IPS-18a (cell line): ENCODE measurements around the gene SETMAR.

Experiments used
- H3K27ac ChIP-seq: one replicate; pipeline ENCODE4 v1.5.1; 2013; ENCODE audit warnings: low read length
- H3K27me3 ChIP-seq: one replicate; pipeline ENCODE4 v1.6.1; 2013; ENCODE audit warnings: mild to moderate bottlenecking, low read length; ENCODE audit not compliant: control insufficient read depth, insufficient read depth
- H3K36me3 ChIP-seq: one replicate; pipeline ENCODE4 v1.6.1; 2013; ENCODE audit warnings: low read depth, low read length; ENCODE audit not compliant: control insufficient read depth
- H3K4me1 ChIP-seq: one replicate; pipeline ENCODE4 v1.6.1; 2013; ENCODE audit warnings: low read depth, low read length; ENCODE audit not compliant: control insufficient read depth
- H3K4me3 ChIP-seq: one replicate; pipeline ENCODE4 v1.5.1; 2013; ENCODE audit warnings: low read length
- H3K9ac ChIP-seq: one replicate; pipeline ENCODE4 v1.6.1; 2013; ENCODE audit warnings: mild to moderate bottlenecking, low read length, moderate library complexity
- H3K9me3 ChIP-seq: one replicate; pipeline ENCODE4 v1.6.1; 2013; ENCODE audit warnings: low read depth, low read length; ENCODE audit not compliant: control insufficient read depth

Gene SETMAR

DNA sequence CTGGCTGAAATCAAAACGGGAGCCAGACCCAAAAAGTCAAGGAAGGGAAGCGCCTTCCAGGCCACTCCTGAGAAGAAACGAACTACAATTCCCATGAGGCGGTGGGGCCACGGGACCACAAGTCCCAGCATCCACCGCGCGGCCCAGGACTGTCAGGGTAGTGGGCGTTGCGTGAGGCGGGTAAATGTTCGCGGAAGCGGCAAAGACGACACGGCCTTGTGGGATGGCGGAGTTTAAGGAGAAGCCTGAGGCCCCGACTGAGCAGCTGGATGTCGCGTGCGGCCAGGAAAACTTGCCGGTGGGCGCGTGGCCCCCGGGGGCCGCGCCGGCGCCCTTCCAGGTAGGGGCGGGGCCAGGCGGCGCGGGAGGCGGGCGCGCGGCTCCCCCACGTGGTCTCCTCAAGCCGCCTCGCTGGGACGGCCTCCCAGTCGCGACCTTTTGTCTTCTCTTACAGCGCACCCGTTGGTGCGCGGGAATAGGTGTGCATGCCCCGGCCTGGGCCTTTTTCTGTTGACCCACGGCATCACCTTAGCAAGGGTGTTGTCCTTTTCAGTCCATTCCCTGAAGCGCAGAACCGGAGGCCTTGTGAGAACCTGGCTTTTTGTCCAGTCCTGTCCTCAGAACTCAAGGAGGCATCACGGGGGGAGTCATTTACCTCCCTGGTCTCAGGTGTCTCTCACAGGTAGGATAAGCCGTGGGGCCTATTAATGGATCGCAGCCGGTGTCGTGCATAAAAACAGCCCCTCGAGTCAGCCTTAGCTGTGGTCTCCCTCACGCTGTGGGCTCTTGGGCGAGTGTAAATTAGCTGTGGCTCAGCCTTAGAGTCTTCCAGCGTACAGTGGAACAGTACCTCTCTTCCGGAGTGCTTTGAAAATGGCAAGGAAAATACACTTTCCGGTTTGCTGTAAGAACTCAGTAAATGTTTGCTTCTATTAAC is at the start of gene SETMAR:
Gene SETMAR (plus strand): TSS at position 183 of the 937 bp plus-strand sequence. CDS start 2 bp downstream, at position 185.
- Histone ChIP-seq H3K4me3 (peak within 1 kb of the TSS; percentile 96), H3K27me3 (no peaks in the 10 kb centered on the region), H3K27ac (peak within 1 kb of the TSS; percentile 97), H3K4me1 (peaks cover 4% of the 10 kb centered on the region), H3K9ac (peak within 1 kb of the TSS; percentile 99), H3K9me3 (no peaks in the 10 kb centered on the region), H3K36me3 (peaks cover 5% of the 10 kb centered on the region)

- H3K9ac ChIP-seq = no peak overlapping the region
- H3K4me1 ChIP-seq = no peaks in the 10 kb centered on the region
- no peak overlapping the region for H3K4me3 ChIP-seq
- no peaks in the 10 kb centered on the region for H3K36me3 ChIP-seq
- no peaks in the 10 kb centered on the region for H3K9me3 ChIP-seq
- H3K27ac ChIP-seq = no peak overlapping the region
- no peaks in the 10 kb centered on the region for H3K27me3 ChIP-seq
Measured at GRCh38 chr3:4261406-4261805, 41.8 kb upstream of the SETMAR start.

GRCh38 chr3:4264040-4264439 is 39.1 kb upstream of the SETMAR start:
- Histone ChIP-seq H3K4me3 (no peak overlapping the region), H3K4me1 (no peaks in the 10 kb centered on the region), H3K27me3 (no peaks in the 10 kb centered on the region), H3K36me3 (no peaks in the 10 kb centered on the region), H3K27ac (no peak overlapping the region), H3K9me3 (no peaks in the 10 kb centered on the region), H3K9ac (no peak overlapping the region)

DNA sequence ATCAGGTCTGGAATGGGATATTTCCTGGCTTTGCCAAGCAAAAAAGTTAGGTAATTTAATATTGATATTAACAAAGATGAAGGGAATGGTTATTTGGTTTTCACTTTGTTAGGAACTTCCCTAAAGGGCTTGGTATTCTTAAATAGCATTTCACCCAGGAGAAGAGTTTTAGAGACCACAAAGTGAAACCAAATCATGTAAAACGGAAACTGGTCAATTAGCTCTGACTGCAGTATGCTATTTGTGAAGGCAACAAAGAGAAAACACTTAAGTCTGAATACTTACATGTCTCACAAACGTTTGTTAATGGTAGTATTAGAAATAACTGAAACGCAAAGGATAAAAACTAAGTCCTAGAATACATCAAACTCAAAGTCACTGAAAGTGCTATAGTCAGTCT is 32.4 kb upstream of the SETMAR start:
- Histone ChIP-seq H3K4me3 (no peak overlapping the region), H3K9me3 (no peaks in the 10 kb centered on the region), H3K27me3 (no peaks in the 10 kb centered on the region), H3K4me1 (no peaks in the 10 kb centered on the region), H3K9ac (no peak overlapping the region), H3K36me3 (no peaks in the 10 kb centered on the region), H3K27ac (no peak overlapping the region)

- H3K9ac ChIP-seq = no peak overlapping the region
- no peaks in the 10 kb centered on the region for H3K9me3 ChIP-seq
- no peaks in the 10 kb centered on the region for H3K36me3 ChIP-seq
- no peak overlapping the region for H3K4me3 ChIP-seq
- no peaks in the 10 kb centered on the region for H3K27me3 ChIP-seq
- H3K27ac ChIP-seq = no peak overlapping the region
- no peaks in the 10 kb centered on the region for H3K4me1 ChIP-seq
Measured at GRCh38 chr3:4271834-4272233, 31.3 kb upstream of the SETMAR start.

- H3K36me3 ChIP-seq = no peaks in the 10 kb centered on the region
- H3K4me1 ChIP-seq = peaks cover 2% of the 10 kb centered on the region
- H3K4me3 ChIP-seq = no peak overlapping the region
- no peak overlapping the region for H3K9ac ChIP-seq
- H3K9me3 ChIP-seq = no peaks in the 10 kb centered on the region
- no peak overlapping the region for H3K27ac ChIP-seq
- H3K27me3 ChIP-seq = no peaks in the 10 kb centered on the region
Measured at GRCh38 chr3:4279516-4280105, 23.6 kb upstream of the SETMAR start.

DNA sequence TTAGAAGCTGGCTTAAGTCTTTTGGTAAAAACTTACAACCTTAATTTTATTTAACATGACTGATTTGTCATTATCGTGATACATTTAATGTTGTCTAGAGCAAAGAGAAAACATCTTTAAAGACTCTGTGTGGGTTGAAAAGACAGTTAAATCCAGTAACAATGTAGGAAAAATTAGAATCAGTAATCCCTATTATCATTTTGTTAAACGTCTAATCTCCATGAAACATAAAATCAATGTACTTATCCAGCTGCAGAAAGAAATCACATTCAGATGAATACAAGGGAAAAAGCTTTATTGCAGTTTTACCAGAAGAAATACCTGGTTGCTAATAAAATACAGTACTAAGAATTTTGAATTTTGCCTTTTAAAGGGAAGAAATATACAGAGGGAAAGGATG is 21.2 kb upstream of the SETMAR start:
- H3K4me3 ChIP-seq = no peak overlapping the region
- H3K9me3 ChIP-seq = no peaks in the 10 kb centered on the region
- no peaks in the 10 kb centered on the region for H3K27me3 ChIP-seq
- no peak overlapping the region for H3K9ac ChIP-seq
- H3K27ac ChIP-seq = no peak overlapping the region
- H3K36me3 ChIP-seq = no peaks in the 10 kb centered on the region
- H3K4me1 ChIP-seq = peaks cover 7% of the 10 kb centered on the region

GRCh38 chr3:4284865-4285264 is 18.3 kb upstream of the SETMAR start:
- H3K27me3 ChIP-seq = no peaks in the 10 kb centered on the region
- no peaks in the 10 kb centered on the region for H3K36me3 ChIP-seq
- H3K4me1 ChIP-seq = peaks cover 7% of the 10 kb centered on the region
- no peak overlapping the region for H3K9ac ChIP-seq
- no peak overlapping the region for H3K27ac ChIP-seq
- H3K4me3 ChIP-seq = no peak overlapping the region
- H3K9me3 ChIP-seq = no peaks in the 10 kb centered on the region

GRCh38 chr3:4289044-4289443 is 14.1 kb upstream of the SETMAR start:
- Histone ChIP-seq H3K27ac (no peak overlapping the region), H3K27me3 (no peaks in the 10 kb centered on the region), H3K9ac (no peak overlapping the region), H3K4me3 (no peak overlapping the region), H3K36me3 (no peaks in the 10 kb centered on the region), H3K9me3 (no peaks in the 10 kb centered on the region), H3K4me1 (peaks cover 7% of the 10 kb centered on the region)

DNA sequence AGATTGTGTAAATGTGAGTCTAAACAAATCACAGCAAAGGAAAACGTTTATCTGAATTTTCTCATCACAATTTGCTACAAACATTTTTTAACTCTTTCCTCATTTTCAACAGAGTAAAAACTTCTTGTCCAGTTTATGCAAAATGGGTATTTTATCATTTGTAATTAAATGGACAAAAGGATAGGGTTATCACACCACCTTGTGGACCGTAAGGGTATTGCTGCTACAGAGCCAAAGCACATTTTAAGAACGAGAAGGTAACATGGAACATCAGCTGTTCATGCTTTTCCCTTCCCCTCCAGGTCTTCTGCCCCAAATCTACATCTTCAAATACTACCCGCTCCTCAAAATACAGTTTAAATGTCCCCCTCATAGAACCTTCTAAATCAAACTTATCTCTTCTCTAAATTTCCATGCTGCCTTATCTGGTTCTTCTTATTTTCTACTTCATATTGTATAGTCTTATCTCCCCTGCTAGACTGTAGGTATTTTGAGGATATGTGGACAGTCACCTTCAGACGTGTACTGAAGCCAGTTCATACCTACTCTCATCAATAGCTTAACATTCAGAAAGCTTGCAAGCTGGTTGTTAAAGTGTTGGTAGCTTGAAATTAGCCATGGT is 12.8 kb upstream of the SETMAR start:
- Histone ChIP-seq H3K4me1 (no peaks in the 10 kb centered on the region), H3K4me3 (no peak overlapping the region), H3K9me3 (no peaks in the 10 kb centered on the region), H3K36me3 (no peaks in the 10 kb centered on the region), H3K9ac (no peak overlapping the region), H3K27me3 (no peaks in the 10 kb centered on the region), H3K27ac (no peak overlapping the region)

DNA sequence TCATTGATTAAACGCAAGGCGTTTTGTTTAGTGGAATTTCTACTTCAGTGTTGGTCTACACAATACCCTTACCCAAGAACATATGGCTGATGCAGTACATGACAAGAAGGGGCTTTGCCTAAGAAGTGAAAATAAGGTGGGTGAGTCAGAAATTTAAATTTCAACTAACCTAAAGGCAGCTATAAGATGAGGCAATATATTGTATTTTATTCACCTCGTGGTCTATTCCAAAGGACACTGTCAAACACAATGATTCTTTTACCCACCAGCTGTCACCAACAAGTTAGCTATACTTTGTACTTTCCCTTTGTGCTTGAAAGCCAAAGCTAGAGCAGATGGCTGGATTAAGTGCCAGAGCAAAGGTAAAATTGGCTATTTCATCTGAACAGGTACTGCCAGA is 10.9 kb upstream of the SETMAR start:
- H3K9ac ChIP-seq = no peak overlapping the region
- H3K27ac ChIP-seq = no peak overlapping the region
- H3K4me3 ChIP-seq = no peak overlapping the region
- H3K9me3 ChIP-seq = no peaks in the 10 kb centered on the region
- no peaks in the 10 kb centered on the region for H3K4me1 ChIP-seq
- H3K36me3 ChIP-seq = no peaks in the 10 kb centered on the region
- no peaks in the 10 kb centered on the region for H3K27me3 ChIP-seq
